Mesodermal cell (in vitro differentiated cells): ENCODE data around the gene PRDX6.

Source experiments
- H3K27ac ChIP-seq: 2 replicates; pipeline ENCODE4 v1.7.0; 2013; ENCODE audit warnings: mild to moderate bottlenecking, low read depth, low read length, moderate library complexity; ENCODE audit not compliant: severe bottlenecking
- H3K36me3 ChIP-seq: 2 replicates; pipeline ENCODE4 v1.7.1; 2013; ENCODE audit warnings: mild to moderate bottlenecking, low read length, moderate library complexity; ENCODE audit not compliant: control insufficient read depth, insufficient read depth
- H3K4me1 ChIP-seq: one replicate; pipeline ENCODE4 v1.7.1; 2013; ENCODE audit warnings: mild to moderate bottlenecking, low read length; ENCODE audit not compliant: insufficient read depth, control insufficient read depth, poor library complexity, severe bottlenecking
- H3K4me3 ChIP-seq: 2 replicates; pipeline ENCODE4 v1.7.0; 2013; ENCODE audit warnings: low read length, control low read depth, mild to moderate bottlenecking; ENCODE audit not compliant: insufficient read depth, poor library complexity, severe bottlenecking; ENCODE audit errors: extremely low read depth
- H3K9me3 ChIP-seq: 2 replicates; pipeline ENCODE4 v1.7.1; 2013; ENCODE audit warnings: mild to moderate bottlenecking, low read length, moderate library complexity; ENCODE audit not compliant: control insufficient read depth
- WGBS, 2 experiments: methylation state at CpG; one replicate each; pipeline ENCODE4 v1.1.5; 2013; ENCODE audit warnings: missing lambda C conversion rate in 2 of 2; ENCODE audit not compliant: insufficient coverage in 2 of 2; 5-methylcytosine and 5-hydroxymethylcytosine counted together

Gene PRDX6

DNA sequence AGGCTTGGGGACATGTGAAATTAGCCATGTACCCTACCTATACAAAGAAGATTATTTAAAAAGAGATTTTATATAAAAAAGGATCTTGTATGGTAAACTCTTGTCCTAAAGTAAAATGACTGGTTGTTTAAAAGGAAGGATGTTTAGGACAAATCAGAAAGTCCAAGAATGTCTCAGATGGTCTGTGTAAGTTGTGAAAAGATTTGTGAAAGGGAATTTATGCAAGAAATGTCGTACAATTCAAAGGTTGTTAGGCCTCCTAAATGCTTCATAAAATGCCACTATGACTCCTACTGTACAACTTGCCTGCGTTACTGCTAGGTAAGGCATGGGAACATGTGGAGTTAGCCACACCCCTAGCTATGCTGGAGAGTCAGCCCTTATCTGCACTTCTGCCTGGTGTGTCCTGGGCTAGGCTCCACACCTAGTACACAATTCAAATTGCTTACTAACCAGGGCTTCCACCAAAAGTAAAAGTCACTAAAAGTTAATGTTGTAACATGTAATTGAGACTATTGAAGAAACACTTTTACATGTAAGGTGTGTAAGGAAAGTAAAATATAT, 19.7 kb downstream of the PRDX6 start:
- no peak overlapping the region for H3K4me3 ChIP-seq
- no peak overlapping the region for H3K27ac ChIP-seq
- H3K36me3 ChIP-seq, result no peaks in the 10 kb centered on the region
- WGBS, 2 experiments, result 86% methylated on average over 1 of the region's 2 CpGs; no CpG with 5 or more reads in 1 of the 2 experiments
- no peaks in the 10 kb centered on the region for H3K4me1 ChIP-seq
- H3K9me3 ChIP-seq, result peaks cover 24% of the 10 kb centered on the region

DNA sequence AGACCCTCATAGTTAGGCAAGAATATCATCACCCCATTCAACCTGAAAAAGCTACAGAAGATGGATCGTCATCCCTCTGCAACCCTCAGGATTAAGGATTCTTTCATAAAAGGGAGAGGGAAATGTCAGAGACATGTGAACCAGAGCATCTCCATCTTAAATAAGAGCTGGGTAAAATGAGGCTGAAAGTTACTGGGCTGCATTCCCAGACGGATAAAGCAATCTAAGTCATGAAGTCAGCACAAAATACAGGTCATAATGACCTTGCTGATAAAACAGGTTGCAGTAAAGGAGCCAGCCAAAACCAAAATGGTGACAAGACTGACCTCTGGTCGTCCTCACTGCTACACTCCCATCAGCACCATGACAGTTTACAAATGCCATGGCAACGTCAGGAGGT, 22.6 kb downstream of the PRDX6 start:
- Histone ChIP-seq H3K9me3 (peaks cover 17% of the 10 kb centered on the region), H3K36me3 (no peaks in the 10 kb centered on the region), H3K4me1 (no peaks in the 10 kb centered on the region), H3K4me3 (no peak overlapping the region), H3K27ac (no peak overlapping the region)
- 83% methylated on average over 2 of the region's 4 CpGs; no CpG with 5 or more reads in 1 of the 2 experiments for WGBS, 2 experiments

GRCh38 chr1:173502104-173502503, 25.0 kb downstream of the PRDX6 start:
- Histone ChIP-seq H3K36me3 (no peaks in the 10 kb centered on the region), H3K4me1 (no peaks in the 10 kb centered on the region), H3K27ac (no peak overlapping the region), H3K9me3 (no peaks in the 10 kb centered on the region), H3K4me3 (no peak overlapping the region)
- 83% methylated on average over 1 of the region's 1 CpG; no CpG with 5 or more reads in 1 of the 2 experiments for WGBS, 2 experiments

DNA sequence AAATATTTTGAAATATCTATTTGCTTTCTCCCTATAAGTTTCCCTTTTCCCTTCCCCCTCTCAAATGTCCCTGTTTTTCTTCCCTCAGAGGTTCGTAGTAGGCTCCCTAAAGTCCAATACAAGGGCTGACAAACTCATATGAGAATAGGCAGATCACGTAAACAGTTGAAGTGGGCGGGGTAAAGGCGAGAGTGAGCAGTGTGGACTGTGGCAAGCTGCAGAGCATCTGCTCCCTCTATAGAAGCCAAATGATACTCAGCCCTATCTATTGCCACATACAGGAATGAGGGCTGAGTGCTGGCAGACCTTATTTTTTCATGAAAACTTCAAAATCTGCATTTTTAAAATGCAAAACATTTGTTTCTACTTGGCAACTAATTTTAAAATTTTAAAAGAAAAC, 26.3 kb downstream of the PRDX6 start:
- Histone ChIP-seq H3K4me3 (no peak overlapping the region), H3K27ac (no peak overlapping the region), H3K4me1 (peaks cover 9% of the 10 kb centered on the region), H3K9me3 (no peaks in the 10 kb centered on the region), H3K36me3 (no peaks in the 10 kb centered on the region)
- WGBS, 2 experiments, result 75% methylated on average over 3 of the region's 4 CpGs; no CpG with 5 or more reads in 1 of the 2 experiments

DNA sequence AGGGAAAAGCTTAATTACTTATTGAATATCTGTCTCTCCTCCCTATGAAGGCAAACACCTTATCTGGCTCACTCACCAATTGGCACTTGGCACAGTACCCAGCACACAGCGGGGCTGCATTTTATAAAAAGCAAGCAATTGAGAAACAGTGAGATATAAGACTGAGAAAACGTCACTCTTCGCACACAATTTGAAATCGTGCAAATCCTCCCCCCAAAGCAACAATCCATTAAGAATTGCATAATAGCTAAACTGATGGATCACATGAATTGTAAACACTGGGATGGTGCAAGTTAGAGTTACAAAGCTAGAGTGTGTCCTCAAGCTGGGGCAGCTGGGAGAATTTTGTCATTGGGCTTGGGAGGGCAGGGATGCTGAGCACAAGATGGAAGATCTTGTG, 27.1 kb downstream of the PRDX6 start:
- H3K4me1 ChIP-seq, result peaks cover 9% of the 10 kb centered on the region
- H3K4me3 ChIP-seq, result no peak overlapping the region
- no peaks in the 10 kb centered on the region for H3K36me3 ChIP-seq
- H3K9me3 ChIP-seq, result no peaks in the 10 kb centered on the region
- no peak overlapping the region for H3K27ac ChIP-seq
- WGBS, 2 experiments, result 83% methylated on average over 1 of the region's 4 CpGs; no CpG with 5 or more reads in 1 of the 2 experiments

DNA sequence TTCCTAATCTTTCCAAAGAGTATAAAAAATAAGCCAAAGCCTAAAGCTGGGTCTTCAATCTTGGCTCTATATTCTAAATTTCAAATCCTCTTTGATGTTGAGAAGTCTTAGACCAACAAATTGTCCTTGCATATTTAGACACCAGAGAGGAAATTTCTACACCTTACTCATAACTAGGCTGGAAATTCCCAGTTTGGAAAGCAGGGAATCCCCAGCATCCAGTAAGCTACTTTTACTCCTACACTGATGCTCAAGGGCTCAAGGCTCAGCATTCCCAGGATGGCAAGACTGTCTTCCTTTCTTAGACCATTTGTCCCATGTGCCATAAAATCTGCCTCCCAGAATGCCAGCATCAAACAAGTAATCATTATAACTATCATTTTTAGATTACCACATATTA, 28.3 kb downstream of the PRDX6 start:
- no peak overlapping the region for H3K4me3 ChIP-seq
- H3K36me3 ChIP-seq, result no peaks in the 10 kb centered on the region
- no peak overlapping the region for H3K27ac ChIP-seq
- H3K4me1 ChIP-seq, result peaks cover 9% of the 10 kb centered on the region
- H3K9me3 ChIP-seq, result no peaks in the 10 kb centered on the region

- Histone ChIP-seq H3K36me3 (no peaks in the 10 kb centered on the region), H3K9me3 (no peaks in the 10 kb centered on the region), H3K27ac (peak overlapping the region; percentile 90), H3K4me1 (peaks cover 9% of the 10 kb centered on the region), H3K4me3 (no peak overlapping the region)
- 95% methylated on average over 5 of the region's 6 CpGs; no CpG with 5 or more reads in 1 of the 2 experiments for WGBS, 2 experiments
Observed at GRCh38 chr1:173506437-173506836, 29.3 kb downstream of the PRDX6 start.

DNA sequence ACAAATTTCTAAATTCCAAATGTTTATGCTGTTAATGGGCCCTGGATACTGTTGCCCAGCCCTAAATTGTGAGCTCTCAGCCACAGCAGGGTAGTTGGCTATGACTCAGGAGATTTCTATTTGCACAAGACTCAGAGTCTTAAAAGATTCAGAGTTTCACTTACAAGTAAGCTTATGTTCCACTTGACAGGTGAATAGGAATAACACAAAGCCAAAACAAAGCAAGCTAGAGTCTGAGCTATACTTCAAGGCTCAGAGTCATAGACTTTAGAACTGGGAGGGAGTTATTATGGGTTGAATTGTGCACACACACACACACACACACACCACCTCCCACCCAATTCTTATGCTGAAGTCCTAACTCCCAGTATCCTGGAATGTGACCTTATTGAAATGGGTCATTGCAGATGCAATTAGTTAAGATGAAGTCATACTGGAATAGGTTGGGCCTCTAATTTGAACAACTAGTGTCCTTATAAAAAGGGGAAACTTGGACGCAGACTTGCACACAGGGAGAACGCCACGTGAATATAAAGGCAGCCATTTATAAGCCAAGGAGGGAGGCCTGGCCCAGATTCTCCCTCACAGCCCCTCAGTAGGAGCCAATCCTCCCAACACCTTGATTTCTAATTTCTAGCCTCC, 30.2 kb downstream of the PRDX6 start:
- H3K27ac ChIP-seq, result peak overlapping the region; percentile 90

GRCh38 chr1:173507847-173508209, 30.7 kb downstream of the PRDX6 start:
- Histone ChIP-seq H3K4me3 (no peak overlapping the region), H3K9me3 (no peaks in the 10 kb centered on the region), H3K36me3 (no peaks in the 10 kb centered on the region), H3K4me1 (peaks cover 9% of the 10 kb centered on the region), H3K27ac (peak overlapping the region; percentile 90)
- 61 to 65% methylated on average over 3 of the region's 3 CpGs for WGBS, 2 experiments

More for the DNA sequence above, 30.2 kb downstream of the PRDX6 start:
- Histone ChIP-seq H3K36me3 (no peaks in the 10 kb centered on the region), H3K4me3 (no peak overlapping the region), H3K9me3 (no peaks in the 10 kb centered on the region), H3K4me1 (peaks cover 9% of the 10 kb centered on the region)
- WGBS, 2 experiments, result 38 to 59% methylated on average over 3 of the region's 3 CpGs

DNA sequence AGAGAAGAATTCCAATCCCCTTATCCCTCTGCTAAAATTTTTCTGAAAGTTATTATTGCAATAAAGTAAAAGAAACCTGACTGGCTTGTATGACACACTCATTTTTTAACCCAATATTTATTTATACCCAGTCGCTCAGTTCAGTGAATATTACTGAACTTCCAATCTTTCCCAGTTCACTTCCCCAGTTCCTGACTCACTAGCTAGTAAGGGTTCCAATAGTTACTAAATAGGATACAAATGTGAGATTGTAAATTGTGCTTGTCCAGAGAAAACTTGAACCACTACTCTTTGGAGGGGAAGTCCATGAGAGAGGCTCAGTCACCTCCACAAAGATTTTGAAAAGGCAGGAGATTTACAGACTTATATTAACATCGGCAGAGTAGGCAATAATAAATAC, 31.4 kb downstream of the PRDX6 start:
- no peaks in the 10 kb centered on the region for H3K36me3 ChIP-seq
- H3K4me1 ChIP-seq, result peaks cover 9% of the 10 kb centered on the region
- no peak overlapping the region for H3K4me3 ChIP-seq
- H3K9me3 ChIP-seq, result no peaks in the 10 kb centered on the region
- no peak overlapping the region for H3K27ac ChIP-seq
- no CpG with 5 or more reads among the region's 2 CpGs for WGBS, 2 experiments

DNA sequence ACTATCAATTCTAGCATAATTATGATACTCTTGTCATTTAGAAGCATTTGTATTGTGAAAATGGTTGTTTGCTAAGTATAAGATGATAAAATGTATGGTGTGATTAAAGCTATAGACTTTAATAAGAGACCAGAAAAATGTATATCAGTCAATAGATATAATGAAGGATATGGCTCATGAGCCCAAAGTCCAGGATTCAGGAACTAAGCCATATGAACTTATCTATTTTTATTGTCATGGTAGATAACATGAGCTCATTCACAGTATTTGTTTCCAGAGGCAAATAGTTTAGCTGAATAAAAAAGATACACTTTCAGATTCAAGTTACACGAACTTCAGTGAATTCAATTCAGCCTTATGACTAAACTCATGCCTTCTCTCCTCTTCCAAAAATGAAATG, 32.7 kb downstream of the PRDX6 start:
- H3K27ac ChIP-seq, result no peak overlapping the region
- no peaks in the 10 kb centered on the region for H3K9me3 ChIP-seq
- H3K36me3 ChIP-seq, result no peaks in the 10 kb centered on the region
- WGBS, 2 experiments, result 60 to 100% methylated on average over 1 of the region's 1 CpG
- H3K4me3 ChIP-seq, result no peak overlapping the region
- peaks cover 9% of the 10 kb centered on the region for H3K4me1 ChIP-seq
